HL-60 (cell line): Measurements from ENCODE around the gene AKAP6.

Experiments used
- CTCF ChIP-seq: IDR thresholded peaks from one replicate; pipeline ENCODE4 v1.5.1; 2011; ENCODE audit warnings: low read length, control low read depth, inconsistent platforms; ENCODE audit not compliant: insufficient read depth
- POLR2AphosphoS5 ChIP-seq: IDR thresholded peaks from 2 replicates; pipeline ENCODE4 v1.6.1; 2012; ENCODE audit warnings: low read depth

- no peak for TF ChIP-seq POLR2AphosphoS5
- no peak for TF ChIP-seq CTCF
These were observed 279.8 kb downstream of the AKAP6 start for GRCh38 chr14:32608857-32609256.
